AG04449 (cell line): ENCODE data around the gene EYA4.

ENCODE experiments used
- CTCF ChIA-PET: fragments of 350-600 bp; formaldehyde crosslinking; extraction: SDS; loops from one replicate; lab custom pipeline; 2021; ENCODE audit warnings: antibody characterized with exemption; lab: Yijun Ruan, JAX
- POLR2A ChIA-PET: fragments of 400-600, 350-600 bp; formaldehyde crosslinking; extraction: SDS; loops from one replicate; lab custom pipeline; 2020; ENCODE audit warnings: antibody characterized with exemption, inconsistent platforms; lab: Yijun Ruan, JAX
- DNase-seq: peaks from one replicate; pipeline ENCODE4 v3.0.0-alpha.2; 2010; ENCODE audit warnings: low read depth, low spot score
- H3K4me3 ChIP-seq: 2 replicates; pipeline ENCODE4 v1.5.1; 2011; ENCODE audit warnings: low read depth, mild to moderate bottlenecking, control low read depth, low read length
- TF ChIP-seq, protein P1 (sequence below): IDR thresholded peaks from one replicate; pipeline ENCODE4 v1.5.1; 2011; ENCODE audit warnings: mild to moderate bottlenecking, moderate library complexity, low read length, control low read depth, inconsistent platforms; ENCODE audit not compliant: insufficient read depth; ENCODE audit errors: missing control alignments

The EYA4 gene

DNA sequence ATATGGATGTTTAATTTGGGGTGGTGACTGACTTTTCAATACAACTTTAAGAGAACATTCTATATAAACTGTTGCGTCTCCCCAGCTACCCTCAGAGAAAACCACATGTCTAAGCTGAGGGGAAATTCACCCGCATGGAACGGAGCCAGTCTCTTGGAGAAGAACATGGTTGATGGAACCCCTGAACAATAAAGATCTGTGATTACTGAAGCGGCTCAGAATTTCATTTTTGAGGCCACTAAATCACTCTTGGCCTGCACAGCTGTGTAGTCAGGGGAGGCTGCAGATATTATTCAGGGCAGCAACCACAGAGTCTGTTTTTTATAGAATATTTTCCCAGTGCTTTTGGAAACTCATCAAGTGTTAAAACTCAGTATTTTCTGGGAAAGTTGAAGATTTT lies 73.8 kb downstream of the EYA4 start:
- TF ChIP-seq, protein P1, sequence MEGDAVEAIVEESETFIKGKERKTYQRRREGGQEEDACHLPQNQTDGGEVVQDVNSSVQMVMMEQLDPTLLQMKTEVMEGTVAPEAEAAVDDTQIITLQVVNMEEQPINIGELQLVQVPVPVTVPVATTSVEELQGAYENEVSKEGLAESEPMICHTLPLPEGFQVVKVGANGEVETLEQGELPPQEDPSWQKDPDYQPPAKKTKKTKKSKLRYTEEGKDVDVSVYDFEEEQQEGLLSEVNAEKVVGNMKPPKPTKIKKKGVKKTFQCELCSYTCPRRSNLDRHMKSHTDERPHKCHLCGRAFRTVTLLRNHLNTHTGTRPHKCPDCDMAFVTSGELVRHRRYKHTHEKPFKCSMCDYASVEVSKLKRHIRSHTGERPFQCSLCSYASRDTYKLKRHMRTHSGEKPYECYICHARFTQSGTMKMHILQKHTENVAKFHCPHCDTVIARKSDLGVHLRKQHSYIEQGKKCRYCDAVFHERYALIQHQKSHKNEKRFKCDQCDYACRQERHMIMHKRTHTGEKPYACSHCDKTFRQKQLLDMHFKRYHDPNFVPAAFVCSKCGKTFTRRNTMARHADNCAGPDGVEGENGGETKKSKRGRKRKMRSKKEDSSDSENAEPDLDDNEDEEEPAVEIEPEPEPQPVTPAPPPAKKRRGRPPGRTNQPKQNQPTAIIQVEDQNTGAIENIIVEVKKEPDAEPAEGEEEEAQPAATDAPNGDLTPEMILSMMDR, result no peak
- DNase-seq, result no peak
- ChIA-PET CTCF (no interaction called here), POLR2A (no interaction called here)
- H3K4me3 ChIP-seq, result no peak overlapping the region

DNA sequence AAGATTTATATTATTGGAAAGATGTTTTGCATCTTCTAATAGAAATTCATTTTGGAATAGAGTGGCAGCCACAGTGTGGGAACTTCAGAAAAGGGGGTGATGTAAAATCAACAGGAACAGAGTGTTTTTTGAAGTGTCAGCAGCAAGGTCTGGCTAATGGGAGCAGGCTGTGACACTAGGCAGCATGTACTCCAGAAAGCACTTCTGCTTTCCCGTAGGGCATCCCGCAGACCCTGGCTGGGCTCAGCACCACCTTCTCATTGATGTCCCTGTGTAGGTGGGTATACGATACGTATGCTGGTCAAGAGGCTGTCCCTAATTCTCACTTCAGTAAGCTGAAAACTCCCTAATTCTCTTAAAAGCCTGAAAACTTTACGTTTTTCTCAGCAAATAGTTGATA lies 74.7 kb downstream of the EYA4 start:
- no peak for DNase-seq
- TF ChIP-seq, protein P1, result no peak
- ChIA-PET POLR2A (no interaction called here), CTCF (no interaction called here)
- H3K4me3 ChIP-seq, result no peak overlapping the region

DNA sequence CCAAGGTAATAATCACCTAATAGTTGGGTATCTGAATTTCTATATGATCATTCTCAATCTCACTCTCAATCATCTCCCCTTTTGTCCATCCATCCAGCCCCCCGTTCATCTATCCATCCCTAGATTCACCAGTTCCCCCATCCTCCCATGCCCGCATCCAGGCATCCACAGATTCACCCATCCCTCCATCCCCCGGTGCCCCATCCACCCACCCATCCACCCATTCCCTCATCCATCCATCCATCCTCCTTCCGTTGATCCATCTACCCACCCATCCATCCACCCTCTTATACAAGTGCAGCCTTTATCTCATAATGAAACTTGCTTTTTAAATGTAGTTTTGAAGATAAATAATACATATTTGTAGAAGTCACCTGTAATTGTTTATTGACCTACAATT lies 76.5 kb downstream of the EYA4 start:
- TF ChIP-seq, protein P1, result no peak

DNA sequence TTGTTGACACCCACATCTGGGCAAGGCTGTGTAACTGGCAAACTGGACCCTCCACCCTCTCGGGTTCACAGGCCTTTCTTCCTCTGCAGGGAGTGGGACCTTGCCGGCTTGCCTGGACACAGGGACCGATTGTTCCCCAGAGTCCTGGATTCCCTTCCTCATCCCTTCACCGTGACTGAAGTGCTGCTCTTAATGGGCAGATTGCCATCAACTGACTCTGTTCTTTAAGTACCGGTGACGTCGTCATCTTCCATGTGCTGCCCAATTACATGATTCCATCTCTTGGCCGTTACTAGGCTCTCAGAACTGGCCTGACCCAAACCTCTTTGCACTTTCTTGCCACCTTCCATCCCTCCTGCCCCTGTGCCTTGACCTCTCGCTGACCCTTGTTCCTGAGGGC lies 85.4 kb downstream of the EYA4 start:
- DNase-seq, result no peak
- POLR2A ChIA-PET, result no interaction called here
- TF ChIP-seq, protein P1, result no peak

More for the DNA sequence above, 76.5 kb downstream of the EYA4 start:
- H3K4me3 ChIP-seq, result no peak overlapping the region
- ChIA-PET POLR2A (no interaction called here), CTCF (no interaction called here)
- no peak for DNase-seq

DNA sequence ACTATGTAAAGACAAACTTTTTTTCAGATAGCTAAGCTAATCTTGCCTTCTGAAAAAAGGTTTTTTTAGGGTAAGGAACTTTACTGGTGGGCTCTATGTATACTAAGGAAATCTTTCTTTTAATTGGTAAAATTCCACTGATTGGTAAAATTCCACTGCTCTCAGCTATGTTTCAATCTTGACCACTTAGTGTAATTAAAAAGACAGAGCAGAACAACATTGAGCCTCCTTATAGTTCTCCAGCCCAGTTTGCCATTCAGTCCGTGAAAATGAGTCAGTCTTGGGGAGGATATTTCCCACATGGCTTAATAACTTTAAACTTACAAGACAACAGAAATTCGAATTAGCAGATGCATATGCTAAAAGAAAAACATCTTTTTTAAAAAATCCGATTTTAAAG lies 92.7 kb downstream of the EYA4 start:
- no peak for DNase-seq
- H3K4me3 ChIP-seq, result no peak overlapping the region
- TF ChIP-seq, protein P1, result no peak
- ChIA-PET CTCF (no interaction called here), POLR2A (no interaction called here)

More for the DNA sequence above, 85.4 kb downstream of the EYA4 start:
- CTCF ChIA-PET, result no interaction called here
- no peak overlapping the region for H3K4me3 ChIP-seq

DNA sequence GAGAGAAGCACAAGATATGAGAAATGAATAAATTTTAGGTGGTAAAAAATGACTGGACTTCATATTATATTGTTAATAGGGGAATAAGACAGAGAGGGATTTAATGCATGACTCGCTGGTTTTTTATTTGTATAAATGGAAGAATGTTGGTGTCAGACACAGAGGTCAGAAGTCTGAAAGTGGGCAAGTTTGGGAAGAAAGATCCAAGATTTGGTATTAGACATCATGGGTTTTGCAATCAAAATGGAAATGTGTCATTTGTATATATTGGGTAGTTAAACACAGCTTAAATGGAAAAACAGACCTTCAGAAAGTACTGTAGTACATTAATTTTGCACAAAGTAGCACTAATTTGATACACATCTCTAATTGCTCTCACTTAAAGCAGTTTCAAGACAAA lies 96.2 kb downstream of the EYA4 start:
- no peak for DNase-seq
- TF ChIP-seq, protein P1, result no peak
- POLR2A ChIA-PET, result no interaction called here
- no peak overlapping the region for H3K4me3 ChIP-seq
- CTCF ChIA-PET, result no interaction called here
